Lung (tissue), 12 donors: ENCODE measurements around the gene ARHGAP42. TPM values are rescaled to one million over a fixed set of nuclear protein-coding genes. Genes with fewer than 3 reads are reported as not detected.

ENCODE experiments used
- ATAC-seq: fragments of 200-7000 bp; cut with Tn5 transposase; one replicate; pipeline ENCODE4 v1.9.1; 2020; ENCODE audit warnings: moderate number of reproducible peaks; ENCODE audit not compliant: insufficient read depth, low FRiP score
- DNase-seq, 3 donors: peaks; one replicate each; pipeline ENCODE4 v3.0.0-alpha.2; 2013 to 2017
- H3K27ac ChIP-seq, 2 donors: one replicate each; pipeline ENCODE4 v1.5.1; 2013; ENCODE audit warnings: mild to moderate bottlenecking in 2 of 2, moderate library complexity in 2 of 2, control low read depth in 1 of 2, inconsistent platforms in 1 of 2, low read depth in 1 of 2, low read length in 1 of 2
- H3K27me3 ChIP-seq, 3 donors: one replicate each; pipeline ENCODE4 v1.5.1; 2013; ENCODE audit warnings: low read length in 2 of 3; ENCODE audit not compliant: control insufficient read depth in 3 of 3, insufficient read depth in 3 of 3
- H3K36me3 ChIP-seq, 4 donors: one replicate each; pipeline ENCODE4 v1.5.1; 2013; ENCODE audit warnings: low read length in 4 of 4, mild to moderate bottlenecking in 1 of 4, moderate library complexity in 1 of 4; ENCODE audit not compliant: control insufficient read depth in 4 of 4, insufficient read depth in 4 of 4
- H3K4me1 ChIP-seq, 5 donors: one replicate each; pipeline ENCODE4 v1.5.1; 2013; ENCODE audit warnings: low read length in 5 of 5, mild to moderate bottlenecking in 2 of 5, moderate library complexity in 1 of 5; ENCODE audit not compliant: control insufficient read depth in 5 of 5, insufficient read depth in 5 of 5
- H3K4me3 ChIP-seq: one replicate; pipeline ENCODE4 v1.5.1; 2013; ENCODE audit warnings: mild to moderate bottlenecking, control low read depth, moderate library complexity
- H3K9ac ChIP-seq, 2 donors: one replicate each; pipeline ENCODE4 v1.5.1; 2013; ENCODE audit warnings: low read length in 2 of 2, control low read depth in 1 of 2; ENCODE audit not compliant: insufficient read depth in 1 of 2
- H3K9me3 ChIP-seq, 4 donors: one replicate each; pipeline ENCODE4 v1.5.1; 2013; ENCODE audit warnings: low read length in 3 of 4, mild to moderate bottlenecking in 1 of 4, moderate library complexity in 1 of 4; ENCODE audit not compliant: control insufficient read depth in 4 of 4, insufficient read depth in 3 of 4
- WGBS, 2 donors: extraction: QIAGEN DNeasy Blood & Tissue Kit; methylation state at CpG; one replicate each; pipeline ENCODE4 v1.1.7; 2013; 5-methylcytosine and 5-hydroxymethylcytosine counted together
- polyA plus RNA-seq, 2 donors: library from polyadenylated mRNA; stranded (reverse); fragments of 200-250 nt; gene quantifications; one replicate each; pipeline ENCODE4 v1.2.1, GENCODE V29; 2013
- total RNA-seq, 2 donors: library from RNA; depleted of rRNA in 1 of 2; stranded (reverse); fragments of >200 nt in 1 of 2; gene quantifications; one replicate each; pipeline ENCODE4 v1.2.1, GENCODE V29; 2014 to 2021
- TF ChIP-seq, protein P1 (sequence below): IDR thresholded peaks from 2 replicates; pipeline ENCODE4 v1.5.1; 2012; ENCODE audit warnings: mild to moderate bottlenecking; ENCODE audit errors: control extremely low read depth, extremely low read depth
- donor health status: control.
- donor health status: control.
- donor health status: Bipolar disorder and iron deficiency.
- donor health status: healthy.
- donor health status: DM: yes; HTN: yes; CAD: no.

ARHGAP42 gene
- total and polyA plus RNA-seq, 4 donors = 4.1 to 58.6 (median 10.3) TPM

GRCh38 chr11:100808904-100809491 lies 121.9 kb downstream of the ARHGAP42 start:
- Histone ChIP-seq H3K9ac (no peak overlapping the region), H3K4me3 (no peak overlapping the region), H3K36me3 (no peaks in the 10 kb centered on the region), H3K4me1 (peaks cover 0 to 5% (median 0%) of the 10 kb centered on the region in 5 donors), H3K27ac (peak overlapping the region in 1 of 2 donors; percentile 66), H3K9me3 (no peaks in the 10 kb centered on the region), H3K27me3 (no peaks in the 10 kb centered on the region)
- WGBS, 2 donors = 73 to 81% methylated on average over 3 of the region's 3 CpGs
- TF ChIP-seq, protein P1, sequence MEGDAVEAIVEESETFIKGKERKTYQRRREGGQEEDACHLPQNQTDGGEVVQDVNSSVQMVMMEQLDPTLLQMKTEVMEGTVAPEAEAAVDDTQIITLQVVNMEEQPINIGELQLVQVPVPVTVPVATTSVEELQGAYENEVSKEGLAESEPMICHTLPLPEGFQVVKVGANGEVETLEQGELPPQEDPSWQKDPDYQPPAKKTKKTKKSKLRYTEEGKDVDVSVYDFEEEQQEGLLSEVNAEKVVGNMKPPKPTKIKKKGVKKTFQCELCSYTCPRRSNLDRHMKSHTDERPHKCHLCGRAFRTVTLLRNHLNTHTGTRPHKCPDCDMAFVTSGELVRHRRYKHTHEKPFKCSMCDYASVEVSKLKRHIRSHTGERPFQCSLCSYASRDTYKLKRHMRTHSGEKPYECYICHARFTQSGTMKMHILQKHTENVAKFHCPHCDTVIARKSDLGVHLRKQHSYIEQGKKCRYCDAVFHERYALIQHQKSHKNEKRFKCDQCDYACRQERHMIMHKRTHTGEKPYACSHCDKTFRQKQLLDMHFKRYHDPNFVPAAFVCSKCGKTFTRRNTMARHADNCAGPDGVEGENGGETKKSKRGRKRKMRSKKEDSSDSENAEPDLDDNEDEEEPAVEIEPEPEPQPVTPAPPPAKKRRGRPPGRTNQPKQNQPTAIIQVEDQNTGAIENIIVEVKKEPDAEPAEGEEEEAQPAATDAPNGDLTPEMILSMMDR = no peak
- ATAC-seq (no peak), DNase-seq (peak in 2 of 3 donors; percentile 66 to 69)

DNA sequence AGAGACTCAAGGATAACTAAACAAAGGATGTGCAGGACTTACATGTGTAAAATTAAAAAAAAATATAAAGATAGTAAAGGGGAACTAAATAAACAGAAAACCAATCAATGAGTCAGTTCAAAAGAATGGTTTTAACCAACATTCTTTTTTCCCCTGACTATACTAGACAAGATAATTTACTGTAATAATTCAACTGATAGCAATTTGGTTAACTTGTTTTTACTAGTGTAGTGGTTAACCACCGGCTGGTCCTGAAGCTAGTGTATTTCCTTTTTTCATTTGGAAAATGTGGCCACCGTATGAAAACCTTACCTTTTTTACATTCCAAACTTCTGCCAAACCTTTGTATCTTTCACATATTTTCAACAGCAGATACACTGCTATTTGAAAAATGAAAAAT lies 123.1 kb downstream of the ARHGAP42 start:
- H3K9ac ChIP-seq = no peak overlapping the region
- ATAC-seq = no peak
- H3K36me3 ChIP-seq = no peaks in the 10 kb centered on the region
- H3K4me1 ChIP-seq = peaks cover 0 to 5% (median 0%) of the 10 kb centered on the region in 5 donors
- TF ChIP-seq, protein P1 = no peak
- no peaks in the 10 kb centered on the region for H3K27me3 ChIP-seq
- WGBS, 2 donors = 69 to 78% methylated on average over 2 of the region's 2 CpGs
- DNase-seq = no peak
- no peak overlapping the region for H3K4me3 ChIP-seq
- no peak overlapping the region for H3K27ac ChIP-seq
- H3K9me3 ChIP-seq = no peaks in the 10 kb centered on the region

DNA sequence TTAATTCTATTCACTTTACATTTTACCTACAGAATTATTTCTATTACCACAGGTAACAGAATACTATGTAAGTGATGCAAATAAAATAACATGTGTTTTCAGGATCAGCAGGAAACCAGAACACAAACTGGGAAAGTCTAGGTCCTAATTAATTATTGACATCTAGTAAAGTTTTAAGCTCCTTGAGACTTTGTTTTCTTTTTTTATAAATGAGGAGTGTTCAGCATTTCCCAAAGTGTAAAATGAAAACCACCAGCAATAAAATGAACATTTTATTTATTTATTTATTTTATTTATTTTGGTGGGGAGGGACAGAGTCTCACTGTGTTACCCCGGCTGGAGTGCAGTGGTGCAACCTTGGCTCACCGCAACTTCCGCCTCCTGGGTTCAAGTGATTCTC lies 123.6 kb downstream of the ARHGAP42 start:
- Histone ChIP-seq H3K9me3 (no peaks in the 10 kb centered on the region), H3K4me3 (no peak overlapping the region), H3K4me1 (peaks cover 0 to 5% (median 0%) of the 10 kb centered on the region in 5 donors), H3K27me3 (no peaks in the 10 kb centered on the region), H3K27ac (no peak overlapping the region), H3K36me3 (no peaks in the 10 kb centered on the region), H3K9ac (no peak overlapping the region)
- ATAC-seq (no peak), DNase-seq (no peak)
- TF ChIP-seq, protein P1 = no peak
- WGBS, 2 donors = 83 to 84% methylated on average over 3 of the region's 3 CpGs

DNA sequence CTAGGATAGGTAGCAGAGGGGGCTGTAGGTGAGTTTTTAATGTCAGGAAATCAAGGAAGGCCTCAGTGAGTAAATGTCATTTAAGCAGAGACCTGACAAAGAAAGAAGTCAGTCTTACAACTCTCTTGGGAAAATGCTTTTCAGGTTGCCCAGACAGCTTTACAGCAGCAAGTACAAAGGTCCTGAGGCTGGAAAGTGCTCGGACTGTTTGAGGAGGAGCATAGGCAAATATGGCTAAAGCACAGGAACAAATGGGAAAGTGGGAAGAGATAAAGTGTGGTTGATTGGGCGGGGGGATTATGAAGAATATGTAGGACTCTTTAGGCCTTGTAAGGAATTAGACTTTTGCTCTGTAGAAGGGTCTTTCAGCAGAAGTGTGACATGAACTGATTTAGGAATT lies 125.4 kb downstream of the ARHGAP42 start:
- H3K27ac ChIP-seq = no peak overlapping the region
- peaks cover 0 to 11% (median 0%) of the 10 kb centered on the region in 5 donors for H3K4me1 ChIP-seq
- H3K9me3 ChIP-seq = no peaks in the 10 kb centered on the region
- no peak overlapping the region for H3K9ac ChIP-seq
- H3K36me3 ChIP-seq = no peaks in the 10 kb centered on the region
- no peak overlapping the region for H3K4me3 ChIP-seq
- TF ChIP-seq, protein P1 = no peak
- no peak for ATAC-seq
- no peak for DNase-seq
- WGBS, 2 donors = 86 to 92% methylated on average over 2 of the region's 2 CpGs
- H3K27me3 ChIP-seq = no peaks in the 10 kb centered on the region
